ENCODE measurements around the gene SBNO2. TPM values are rescaled to one million over a fixed set of nuclear protein-coding genes. Genes with fewer than 3 reads are reported as not detected.

Gene SBNO2, protein sequence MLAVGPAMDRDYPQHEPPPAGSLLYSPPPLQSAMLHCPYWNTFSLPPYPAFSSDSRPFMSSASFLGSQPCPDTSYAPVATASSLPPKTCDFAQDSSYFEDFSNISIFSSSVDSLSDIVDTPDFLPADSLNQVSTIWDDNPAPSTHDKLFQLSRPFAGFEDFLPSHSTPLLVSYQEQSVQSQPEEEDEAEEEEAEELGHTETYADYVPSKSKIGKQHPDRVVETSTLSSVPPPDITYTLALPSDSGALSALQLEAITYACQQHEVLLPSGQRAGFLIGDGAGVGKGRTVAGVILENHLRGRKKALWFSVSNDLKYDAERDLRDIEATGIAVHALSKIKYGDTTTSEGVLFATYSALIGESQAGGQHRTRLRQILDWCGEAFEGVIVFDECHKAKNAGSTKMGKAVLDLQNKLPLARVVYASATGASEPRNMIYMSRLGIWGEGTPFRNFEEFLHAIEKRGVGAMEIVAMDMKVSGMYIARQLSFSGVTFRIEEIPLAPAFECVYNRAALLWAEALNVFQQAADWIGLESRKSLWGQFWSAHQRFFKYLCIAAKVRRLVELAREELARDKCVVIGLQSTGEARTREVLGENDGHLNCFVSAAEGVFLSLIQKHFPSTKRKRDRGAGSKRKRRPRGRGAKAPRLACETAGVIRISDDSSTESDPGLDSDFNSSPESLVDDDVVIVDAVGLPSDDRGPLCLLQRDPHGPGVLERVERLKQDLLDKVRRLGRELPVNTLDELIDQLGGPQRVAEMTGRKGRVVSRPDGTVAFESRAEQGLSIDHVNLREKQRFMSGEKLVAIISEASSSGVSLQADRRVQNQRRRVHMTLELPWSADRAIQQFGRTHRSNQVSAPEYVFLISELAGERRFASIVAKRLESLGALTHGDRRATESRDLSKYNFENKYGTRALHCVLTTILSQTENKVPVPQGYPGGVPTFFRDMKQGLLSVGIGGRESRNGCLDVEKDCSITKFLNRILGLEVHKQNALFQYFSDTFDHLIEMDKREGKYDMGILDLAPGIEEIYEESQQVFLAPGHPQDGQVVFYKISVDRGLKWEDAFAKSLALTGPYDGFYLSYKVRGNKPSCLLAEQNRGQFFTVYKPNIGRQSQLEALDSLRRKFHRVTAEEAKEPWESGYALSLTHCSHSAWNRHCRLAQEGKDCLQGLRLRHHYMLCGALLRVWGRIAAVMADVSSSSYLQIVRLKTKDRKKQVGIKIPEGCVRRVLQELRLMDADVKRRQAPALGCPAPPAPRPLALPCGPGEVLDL (N-terminal part only)
- total RNA-seq (ENCODE audit: unreplicated experiment), result 46.4 TPM
- long read RNA-seq, partial matches to known transcripts, result 0 of 1 reads
- long read RNA-seq, other reads (novel, unspliced or antisense), result 1 of 1 reads

DNA sequence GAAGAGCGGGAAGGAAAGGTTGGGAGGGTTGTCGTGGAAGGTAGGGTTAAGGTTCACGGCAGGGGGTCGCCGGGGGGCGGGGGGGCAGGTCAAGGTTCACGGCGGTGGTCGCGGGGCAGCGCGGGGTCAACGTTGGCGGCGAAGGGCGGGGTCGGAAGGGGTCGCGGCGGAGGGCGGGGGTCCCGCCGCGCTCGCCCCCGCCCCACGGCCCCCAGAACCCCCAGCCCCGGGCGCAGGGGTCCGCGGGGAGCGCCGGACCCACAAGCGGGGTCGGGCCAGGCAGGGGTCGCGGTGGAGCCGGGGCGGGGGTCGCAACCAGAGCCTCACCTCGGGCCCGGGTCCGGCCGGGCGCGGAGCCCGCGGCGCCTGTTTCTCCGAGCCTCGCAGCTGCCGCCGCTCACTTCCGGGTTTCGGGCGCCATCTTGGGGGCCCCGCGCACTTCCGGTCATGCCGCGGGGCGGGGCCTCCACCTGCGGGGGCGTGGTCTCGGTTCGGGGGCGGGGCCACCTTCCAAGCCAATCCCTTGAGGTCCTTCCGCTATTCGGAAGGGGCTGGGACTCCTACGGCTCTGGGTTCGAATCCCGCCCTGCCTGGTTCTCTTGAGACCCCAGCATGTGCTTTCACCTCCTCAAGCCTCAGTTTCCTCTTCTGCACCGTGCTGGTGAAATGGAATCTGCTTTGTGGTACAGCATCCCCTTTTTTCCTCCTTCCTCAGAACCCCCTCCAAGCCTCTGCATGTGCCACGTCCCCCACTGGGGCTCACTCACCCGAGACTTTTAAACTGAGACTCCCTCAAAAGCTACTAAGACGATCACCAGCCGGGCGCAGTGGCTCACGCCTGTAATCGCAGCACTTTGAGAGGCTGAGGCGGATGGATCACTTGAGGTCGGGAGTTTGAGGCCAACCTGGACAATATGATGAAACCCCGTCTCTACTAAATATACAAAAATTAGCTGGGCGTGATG is at the start of gene SBNO2:
Gene SBNO2, minus strand, starts transcription at position 424 of the 965 bp plus-strand sequence. CDS start 19,992 bp downstream, outside the sequence.
- Mint-ChIP-seq H3K4me3 (ENCODE audit: unreplicated experiment) (peak within 1 kb of the TSS; percentile 95), H3K27ac (ENCODE audit: unreplicated experiment) (peak within 1 kb of the TSS; percentile 90), H3K9me3 (ENCODE audit: unreplicated experiment) (no peaks in the 10 kb centered on the region), H3K36me3 (ENCODE audit: low read depth, unreplicated experiment) (peaks cover 11% of the 10 kb centered on the region), H3K27me3 (ENCODE audit: unreplicated experiment) (peaks cover 19% of the 10 kb centered on the region), H3K4me1 (ENCODE audit: unreplicated experiment) (peaks cover 15% of the 10 kb centered on the region)
- TF ChIP-seq CTCF (IDR thresholded peaks at IDR 0.05; ENCODE audit: unreplicated experiment), result no peak
- DNase-seq (ENCODE audit: low spot score), result peak; percentile 97

- no peak for DNase-seq (ENCODE audit: low spot score)
- Mint-ChIP-seq H3K4me3 (ENCODE audit: unreplicated experiment) (no peak overlapping the region), H3K36me3 (ENCODE audit: low read depth, unreplicated experiment) (peaks cover 3% of the 10 kb centered on the region), H3K27ac (ENCODE audit: unreplicated experiment) (no peak overlapping the region), H3K27me3 (ENCODE audit: unreplicated experiment) (no peaks in the 10 kb centered on the region), H3K9me3 (ENCODE audit: unreplicated experiment) (no peaks in the 10 kb centered on the region), H3K4me1 (ENCODE audit: unreplicated experiment) (no peaks in the 10 kb centered on the region)
- peak; percentile 38 for TF ChIP-seq CTCF (IDR thresholded peaks at IDR 0.05; ENCODE audit: unreplicated experiment)
Observed at GRCh38 chr19:1223018-1223855, 49.2 kb upstream of the SBNO2 start.

DNA sequence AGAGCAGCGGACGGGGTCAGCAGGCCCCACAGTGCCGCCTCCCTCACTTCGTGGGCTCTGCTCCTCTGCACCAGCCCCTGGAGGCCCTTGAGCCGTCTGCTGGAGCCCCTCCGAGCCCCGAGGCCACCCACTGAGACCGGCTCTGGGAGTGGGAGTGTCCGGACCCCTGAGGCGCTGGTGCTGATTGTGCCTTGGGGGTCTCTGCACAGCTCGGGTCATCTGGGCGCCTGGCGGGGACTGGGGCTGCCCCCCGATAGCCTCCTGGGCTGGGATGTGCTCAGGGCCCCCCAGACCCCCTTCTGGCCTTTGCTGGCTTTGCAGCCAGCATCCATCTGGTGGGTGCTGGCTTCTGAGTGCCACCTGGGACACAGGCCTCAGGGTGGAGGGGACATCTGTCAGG is 48.3 kb upstream of the SBNO2 start:
- peaks cover 3% of the 10 kb centered on the region for H3K27me3 Mint-ChIP-seq (ENCODE audit: unreplicated experiment)
- H3K4me1 Mint-ChIP-seq (ENCODE audit: unreplicated experiment), result no peaks in the 10 kb centered on the region
- no peaks in the 10 kb centered on the region for H3K36me3 Mint-ChIP-seq (ENCODE audit: low read depth, unreplicated experiment)
- no peak overlapping the region for H3K27ac Mint-ChIP-seq (ENCODE audit: unreplicated experiment)
- H3K9me3 Mint-ChIP-seq (ENCODE audit: unreplicated experiment), result no peaks in the 10 kb centered on the region
- no peak overlapping the region for H3K4me3 Mint-ChIP-seq (ENCODE audit: unreplicated experiment)
- DNase-seq (ENCODE audit: low spot score), result no peak
- no peak for TF ChIP-seq CTCF (IDR thresholded peaks at IDR 0.05; ENCODE audit: unreplicated experiment)

GRCh38 chr19:1221904-1222255 is 47.8 kb upstream of the SBNO2 start:
- H3K27me3 Mint-ChIP-seq (ENCODE audit: unreplicated experiment), result peaks cover 3% of the 10 kb centered on the region
- TF ChIP-seq CTCF (IDR thresholded peaks at IDR 0.05; ENCODE audit: unreplicated experiment), result no peak
- no peak overlapping the region for H3K4me3 Mint-ChIP-seq (ENCODE audit: unreplicated experiment)
- no peaks in the 10 kb centered on the region for H3K9me3 Mint-ChIP-seq (ENCODE audit: unreplicated experiment)
- no peaks in the 10 kb centered on the region for H3K36me3 Mint-ChIP-seq (ENCODE audit: low read depth, unreplicated experiment)
- H3K4me1 Mint-ChIP-seq (ENCODE audit: unreplicated experiment), result no peaks in the 10 kb centered on the region
- DNase-seq (ENCODE audit: low spot score), result no peak
- H3K27ac Mint-ChIP-seq (ENCODE audit: unreplicated experiment), result no peak overlapping the region

Data from endothelial cell (in vitro differentiated cells).